A673 (cell line): Measurements from ENCODE around the gene FAM89B.

ENCODE experiments used
- EZH2 ChIP-seq: fragments of 200-600 bp; sonication (generic); IDR thresholded peaks from 2 replicates; pipeline ENCODE4 v1.6.1; 2017; ENCODE audit warnings: borderline replicate concordance, low read depth, mild to moderate bottlenecking, mixed read lengths, antibody characterized with exemption, low read length; ENCODE audit not compliant: poor library complexity, severe bottlenecking
- TF ChIP-seq, protein P1 (sequence below): fragments of 300-800, 200-600 bp; sonication (generic); conservative IDR thresholded peaks from 2 replicates; pipeline ENCODE4 v1.5.1; 2017; ENCODE audit warnings: low read depth, mild to moderate bottlenecking, antibody characterized with exemption, low read length, moderate library complexity, mixed read lengths

- TF ChIP-seq, protein P1, sequence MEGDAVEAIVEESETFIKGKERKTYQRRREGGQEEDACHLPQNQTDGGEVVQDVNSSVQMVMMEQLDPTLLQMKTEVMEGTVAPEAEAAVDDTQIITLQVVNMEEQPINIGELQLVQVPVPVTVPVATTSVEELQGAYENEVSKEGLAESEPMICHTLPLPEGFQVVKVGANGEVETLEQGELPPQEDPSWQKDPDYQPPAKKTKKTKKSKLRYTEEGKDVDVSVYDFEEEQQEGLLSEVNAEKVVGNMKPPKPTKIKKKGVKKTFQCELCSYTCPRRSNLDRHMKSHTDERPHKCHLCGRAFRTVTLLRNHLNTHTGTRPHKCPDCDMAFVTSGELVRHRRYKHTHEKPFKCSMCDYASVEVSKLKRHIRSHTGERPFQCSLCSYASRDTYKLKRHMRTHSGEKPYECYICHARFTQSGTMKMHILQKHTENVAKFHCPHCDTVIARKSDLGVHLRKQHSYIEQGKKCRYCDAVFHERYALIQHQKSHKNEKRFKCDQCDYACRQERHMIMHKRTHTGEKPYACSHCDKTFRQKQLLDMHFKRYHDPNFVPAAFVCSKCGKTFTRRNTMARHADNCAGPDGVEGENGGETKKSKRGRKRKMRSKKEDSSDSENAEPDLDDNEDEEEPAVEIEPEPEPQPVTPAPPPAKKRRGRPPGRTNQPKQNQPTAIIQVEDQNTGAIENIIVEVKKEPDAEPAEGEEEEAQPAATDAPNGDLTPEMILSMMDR, result no peak
- TF ChIP-seq EZH2, result no peak
Observed at GRCh38 chr11:65538915-65539743, 33.2 kb upstream of the FAM89B start.
